Osteoblast (primary cell): Measurements from ENCODE around the gene TOLLIP. TPM values are rescaled to one million over a fixed set of nuclear protein-coding genes. Genes with fewer than 3 reads are reported as not detected.

Experiments
- DNase-seq: peaks from one replicate; pipeline ENCODE4 v3.0.0; 2011; ENCODE audit warnings: low spot score, mixed read lengths; ENCODE audit not compliant: insufficient read length; ENCODE audit errors: missing footprints
- H2AFZ ChIP-seq: 2 replicates; pipeline ENCODE4 v1.6.0; 2011; ENCODE audit warnings: mild to moderate bottlenecking, low read length
- H3K27ac ChIP-seq: 2 replicates; pipeline ENCODE4 v1.5.1; 2011; ENCODE audit warnings: mild to moderate bottlenecking, low read depth, low read length, moderate library complexity
- H3K27me3 ChIP-seq: 2 replicates; pipeline ENCODE4 v1.6.0; 2012; ENCODE audit warnings: mild to moderate bottlenecking, control low read depth, inconsistent platforms, low read length, moderate library complexity; ENCODE audit not compliant: insufficient read depth
- H3K36me3 ChIP-seq: 2 replicates; pipeline ENCODE4 v1.5.1; 2011; ENCODE audit warnings: mild to moderate bottlenecking, low read length, control low read depth, moderate library complexity; ENCODE audit not compliant: insufficient read depth
- H3K4me1 ChIP-seq: 2 replicates; pipeline ENCODE4 v1.5.1; 2011; ENCODE audit warnings: mild to moderate bottlenecking, low read length, control low read depth, moderate library complexity; ENCODE audit not compliant: insufficient read depth
- H3K4me2 ChIP-seq: 2 replicates; pipeline ENCODE4 v1.6.0; 2011; ENCODE audit warnings: mild to moderate bottlenecking, low read length; ENCODE audit not compliant: insufficient read depth
- H3K4me3 ChIP-seq: fragments of 200-600 bp; sonication (generic); 3 replicates; pipeline ENCODE4 v1.5.1; 2012; ENCODE audit warnings: mild to moderate bottlenecking, low read length, inconsistent platforms; ENCODE audit not compliant: insufficient read depth
- H3K79me2 ChIP-seq: 2 replicates; pipeline ENCODE4 v1.6.0; 2012; ENCODE audit warnings: mild to moderate bottlenecking, low read length, control low read depth, inconsistent platforms; ENCODE audit not compliant: insufficient read depth
- H3K9me3 ChIP-seq: 2 replicates; pipeline ENCODE4 v1.5.1; 2011; ENCODE audit warnings: low read depth, low read length, control low read depth
- H4K20me1 ChIP-seq: 2 replicates; pipeline ENCODE4 v1.6.0; 2012; ENCODE audit warnings: mild to moderate bottlenecking, low read length, control low read depth; ENCODE audit not compliant: insufficient read depth
- total RNA-seq: library from RNA; depleted of rRNA; stranded (reverse); fragments of >200 nt; gene quantifications from 2 replicates; pipeline ENCODE4 v1.2.3, GENCODE V29; 2012
- TF ChIP-seq, protein P1 (sequence below): IDR thresholded peaks from 2 replicates; pipeline ENCODE4 v1.5.1; 2011; ENCODE audit warnings: mild to moderate bottlenecking, low read depth, low read length, moderate library complexity; ENCODE audit errors: extremely low read depth

Gene TOLLIP
- total RNA-seq, 1 donor = 30.8 TPM

GRCh38 chr11:1258401-1259075, 50.9 kb downstream of the TOLLIP start:
- no peaks in the 10 kb centered on the region for H3K9me3 ChIP-seq
- TF ChIP-seq, protein P1, sequence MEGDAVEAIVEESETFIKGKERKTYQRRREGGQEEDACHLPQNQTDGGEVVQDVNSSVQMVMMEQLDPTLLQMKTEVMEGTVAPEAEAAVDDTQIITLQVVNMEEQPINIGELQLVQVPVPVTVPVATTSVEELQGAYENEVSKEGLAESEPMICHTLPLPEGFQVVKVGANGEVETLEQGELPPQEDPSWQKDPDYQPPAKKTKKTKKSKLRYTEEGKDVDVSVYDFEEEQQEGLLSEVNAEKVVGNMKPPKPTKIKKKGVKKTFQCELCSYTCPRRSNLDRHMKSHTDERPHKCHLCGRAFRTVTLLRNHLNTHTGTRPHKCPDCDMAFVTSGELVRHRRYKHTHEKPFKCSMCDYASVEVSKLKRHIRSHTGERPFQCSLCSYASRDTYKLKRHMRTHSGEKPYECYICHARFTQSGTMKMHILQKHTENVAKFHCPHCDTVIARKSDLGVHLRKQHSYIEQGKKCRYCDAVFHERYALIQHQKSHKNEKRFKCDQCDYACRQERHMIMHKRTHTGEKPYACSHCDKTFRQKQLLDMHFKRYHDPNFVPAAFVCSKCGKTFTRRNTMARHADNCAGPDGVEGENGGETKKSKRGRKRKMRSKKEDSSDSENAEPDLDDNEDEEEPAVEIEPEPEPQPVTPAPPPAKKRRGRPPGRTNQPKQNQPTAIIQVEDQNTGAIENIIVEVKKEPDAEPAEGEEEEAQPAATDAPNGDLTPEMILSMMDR = no peak

DNA sequence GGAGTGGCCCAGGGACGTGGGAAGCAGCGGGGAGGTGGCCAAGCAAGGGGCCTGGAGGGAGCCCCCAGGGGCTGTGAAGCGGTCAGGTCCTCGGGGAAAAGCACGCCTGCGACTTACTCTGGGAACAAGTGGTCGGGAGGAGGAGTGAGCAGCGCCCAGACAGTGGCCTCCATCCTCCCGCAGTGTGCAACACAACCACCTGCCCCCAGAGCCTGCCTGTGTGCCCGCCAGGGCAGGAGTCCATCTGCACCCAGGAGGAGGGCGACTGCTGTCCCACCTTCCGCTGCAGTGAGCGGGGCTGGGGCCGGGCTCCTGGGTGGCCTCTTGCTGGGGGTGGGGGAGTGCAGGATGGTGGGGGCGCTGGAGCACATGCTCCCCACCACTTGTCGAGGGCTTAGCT, 51.5 kb downstream of the TOLLIP start:
- no peak overlapping the region for H3K27ac ChIP-seq
- TF ChIP-seq, protein P1 = no peak
- no peak overlapping the region for H3K4me2 ChIP-seq
- no peak for DNase-seq
- H3K9me3 ChIP-seq = no peaks in the 10 kb centered on the region
- no peaks in the 10 kb centered on the region for H3K79me2 ChIP-seq
- H3K4me1 ChIP-seq = peaks cover 5% of the 10 kb centered on the region
- H3K36me3 ChIP-seq = no peaks in the 10 kb centered on the region
- H2AFZ ChIP-seq = no peak overlapping the region
- H4K20me1 ChIP-seq = no peaks in the 10 kb centered on the region
- H3K4me3 ChIP-seq = no peak overlapping the region
- no peaks in the 10 kb centered on the region for H3K27me3 ChIP-seq

More at GRCh38 chr11:1258401-1259075, 50.9 kb downstream of the TOLLIP start:
- Histone ChIP-seq H4K20me1 (no peaks in the 10 kb centered on the region), H3K27ac (no peak overlapping the region), H2AFZ (no peak overlapping the region), H3K4me2 (no peak overlapping the region), H3K36me3 (no peaks in the 10 kb centered on the region), H3K79me2 (no peaks in the 10 kb centered on the region), H3K4me1 (peaks cover 5% of the 10 kb centered on the region), H3K4me3 (no peak overlapping the region), H3K27me3 (no peaks in the 10 kb centered on the region)
- DNase-seq = no peak

- Histone ChIP-seq H2AFZ (no peak overlapping the region), H3K27me3 (no peaks in the 10 kb centered on the region), H3K4me2 (no peak overlapping the region), H4K20me1 (no peaks in the 10 kb centered on the region), H3K79me2 (no peaks in the 10 kb centered on the region), H3K4me1 (peaks cover 4% of the 10 kb centered on the region), H3K36me3 (no peaks in the 10 kb centered on the region), H3K9me3 (no peaks in the 10 kb centered on the region), H3K4me3 (no peak overlapping the region), H3K27ac (no peak overlapping the region)
- TF ChIP-seq, protein P1 = no peak
- DNase-seq = no peak
Measured at GRCh38 chr11:1257366-1257765, 52.1 kb downstream of the TOLLIP start.

- Histone ChIP-seq H3K9me3 (no peaks in the 10 kb centered on the region), H2AFZ (no peak overlapping the region)
Measured at GRCh38 chr11:1256257-1257045, 53.0 kb downstream of the TOLLIP start.

More at GRCh38 chr11:1256257-1257045, 53.0 kb downstream of the TOLLIP start:
- Histone ChIP-seq H3K4me1 (no peaks in the 10 kb centered on the region), H3K4me3 (no peak overlapping the region), H3K27me3 (no peaks in the 10 kb centered on the region), H3K79me2 (no peaks in the 10 kb centered on the region), H3K36me3 (no peaks in the 10 kb centered on the region), H3K27ac (no peak overlapping the region), H4K20me1 (no peaks in the 10 kb centered on the region), H3K4me2 (no peak overlapping the region)
- no peak for DNase-seq
- TF ChIP-seq, protein P1 = no peak
